Kidney epithelial cell (primary cell): ENCODE data around the gene RET. TPM values are rescaled to one million over a fixed set of nuclear protein-coding genes. Genes with fewer than 3 reads are reported as not detected.
A peak's percentile ranks its signal among the peaks of the same experiment; 100 is the strongest.

ENCODE experiments used
- DNase-seq: peaks from one replicate; pipeline ENCODE4 v3.0.0-alpha.2; 2010; ENCODE audit warnings: low read depth
- H3K27me3 ChIP-seq: 2 replicates; pipeline ENCODE4 v1.6.0; 2011; ENCODE audit warnings: low read length; ENCODE audit not compliant: control insufficient read depth, insufficient read depth
- H3K36me3 ChIP-seq: 2 replicates; pipeline ENCODE4 v1.5.1; 2011; ENCODE audit warnings: low read length; ENCODE audit not compliant: control insufficient read depth, insufficient read depth
- H3K4me3 ChIP-seq: 2 replicates; pipeline ENCODE4 v1.5.1; 2011; ENCODE audit warnings: low read depth, mild to moderate bottlenecking, control low read depth, low read length
- CTCF ChIP-seq: IDR thresholded peaks from 2 replicates; pipeline ENCODE4 v1.5.1; 2011; ENCODE audit warnings: mild to moderate bottlenecking, moderate library complexity, low read length, control low read depth, inconsistent platforms; ENCODE audit not compliant: insufficient read depth, poor library complexity, severe bottlenecking
- total RNA-seq: library from RNA; depleted of rRNA; stranded (reverse); fragments of >200 nt; gene quantifications from 2 replicates; pipeline ENCODE4 v1.2.3, GENCODE V29; 2015

RET gene
- total RNA-seq, 1 donor from 2014 or later, result 3.7 TPM

GRCh38 chr10:43078986-43079273, 2.1 kb downstream of the RET start:
- H3K4me3 ChIP-seq, result no peak overlapping the region
- no peaks in the 10 kb centered on the region for H3K36me3 ChIP-seq
- H3K27me3 ChIP-seq, result peaks cover 56% of the 10 kb centered on the region
- no peak for DNase-seq
- peak; percentile 53 for TF ChIP-seq CTCF

- no peak for DNase-seq
- Histone ChIP-seq H3K27me3 (peaks cover 53% of the 10 kb centered on the region), H3K36me3 (no peaks in the 10 kb centered on the region), H3K4me3 (no peak overlapping the region)
- no peak for TF ChIP-seq CTCF
Observed at GRCh38 chr10:43079856-43080255, 3.0 kb downstream of the RET start.

GRCh38 chr10:43082087-43082486, 5.2 kb downstream of the RET start:
- no peak overlapping the region for H3K4me3 ChIP-seq
- H3K27me3 ChIP-seq, result peaks cover 38% of the 10 kb centered on the region
- no peaks in the 10 kb centered on the region for H3K36me3 ChIP-seq
- TF ChIP-seq CTCF, result no peak
- no peak for DNase-seq

GRCh38 chr10:43082746-43083145, 5.9 kb downstream of the RET start:
- DNase-seq, result no peak
- no peaks in the 10 kb centered on the region for H3K36me3 ChIP-seq
- H3K27me3 ChIP-seq, result peaks cover 32% of the 10 kb centered on the region

GRCh38 chr10:43083764-43084163, 6.9 kb downstream of the RET start:
- no peak overlapping the region for H3K4me3 ChIP-seq
- TF ChIP-seq CTCF, result no peak
- peaks cover 25% of the 10 kb centered on the region for H3K27me3 ChIP-seq
- H3K36me3 ChIP-seq, result no peaks in the 10 kb centered on the region
- DNase-seq, result no peak

More at GRCh38 chr10:43082746-43083145, 5.9 kb downstream of the RET start:
- TF ChIP-seq CTCF, result no peak
- no peak overlapping the region for H3K4me3 ChIP-seq

- Histone ChIP-seq H3K4me3 (no peak overlapping the region), H3K27me3 (peaks cover 15% of the 10 kb centered on the region), H3K36me3 (no peaks in the 10 kb centered on the region)
- no peak for DNase-seq
- TF ChIP-seq CTCF, result no peak
Observed at GRCh38 chr10:43084812-43085211, 7.9 kb downstream of the RET start.
